ENCODE measurements around the gene BSPRY. TPM values are rescaled to one million over a fixed set of nuclear protein-coding genes. Genes with fewer than 3 reads are reported as not detected.
"Not testable (repeated sequence)": the region's sequence is repeated elsewhere in the genome, so short reads cannot be mapped to it uniquely, and the experiment has no call there.

BSPRY gene
- polyA plus RNA-seq, 1 donor: 0.52 TPM

DNA sequence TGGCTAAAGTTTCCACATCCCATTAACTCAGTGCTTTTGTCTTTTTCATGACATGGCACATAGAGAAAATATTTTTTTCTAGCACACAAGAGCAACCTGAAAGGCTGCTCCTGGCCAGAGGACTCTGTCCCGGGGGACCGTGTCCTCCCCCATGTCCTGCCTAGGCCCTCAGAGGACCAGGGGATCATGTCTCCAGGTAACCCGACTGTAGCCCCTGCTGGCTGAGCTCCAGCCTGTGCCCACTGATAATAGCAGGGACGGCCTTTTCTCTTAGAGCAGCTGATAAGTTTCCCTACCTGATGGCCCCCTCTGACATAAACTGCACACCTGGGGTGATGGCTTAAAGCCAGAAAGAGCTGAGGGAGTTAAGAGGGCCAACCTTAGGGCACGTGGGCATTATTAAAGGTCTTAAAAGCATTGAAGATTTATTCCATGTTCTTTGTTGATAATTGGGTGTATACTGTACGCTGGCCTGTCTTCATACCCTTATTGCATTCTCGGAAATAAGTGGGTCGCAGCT lies 21.5 kb downstream of the BSPRY start:
- no peak for DNase-seq

DNA sequence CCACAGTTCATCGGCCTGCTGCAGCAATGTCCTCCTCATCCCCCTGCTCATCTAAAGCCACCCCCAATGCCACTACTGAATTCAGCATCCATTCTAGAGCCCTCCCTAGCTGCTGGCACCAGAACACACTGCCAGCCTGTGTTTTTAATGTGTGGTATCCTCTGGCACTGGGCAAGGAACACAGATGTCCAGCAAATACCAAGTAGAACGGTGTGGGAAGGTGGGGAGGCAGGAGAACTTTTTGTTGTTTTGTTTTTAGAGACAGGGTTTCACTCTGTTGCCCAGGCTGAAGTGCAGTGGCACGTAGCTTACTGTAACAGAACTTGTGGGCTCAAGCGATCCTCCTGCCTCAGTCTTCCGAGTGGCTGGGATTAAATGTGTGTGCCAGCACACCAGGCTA lies 22.7 kb downstream of the BSPRY start:
- no peak for DNase-seq

DNA sequence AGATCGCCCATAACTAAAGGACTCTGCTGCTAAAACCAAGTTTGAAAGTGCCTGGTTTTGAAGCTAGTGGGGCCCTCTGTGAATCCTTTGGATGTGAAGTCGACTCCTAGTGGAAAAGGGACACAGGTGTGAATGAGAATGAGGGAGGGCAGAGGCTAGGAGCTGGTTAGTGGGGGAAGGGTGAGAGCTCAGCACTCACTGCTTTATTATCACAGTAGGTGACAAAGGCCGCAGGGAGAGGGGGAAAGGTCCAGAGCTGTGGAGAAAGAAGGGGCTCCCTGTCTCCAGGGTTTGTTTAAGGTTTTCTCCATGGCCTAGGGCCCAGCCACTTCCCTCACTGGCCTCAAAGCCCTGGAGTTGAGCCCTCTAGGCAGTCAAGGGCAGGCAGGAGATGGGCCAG lies 23.9 kb downstream of the BSPRY start:
- DNase-seq: no peak

DNA sequence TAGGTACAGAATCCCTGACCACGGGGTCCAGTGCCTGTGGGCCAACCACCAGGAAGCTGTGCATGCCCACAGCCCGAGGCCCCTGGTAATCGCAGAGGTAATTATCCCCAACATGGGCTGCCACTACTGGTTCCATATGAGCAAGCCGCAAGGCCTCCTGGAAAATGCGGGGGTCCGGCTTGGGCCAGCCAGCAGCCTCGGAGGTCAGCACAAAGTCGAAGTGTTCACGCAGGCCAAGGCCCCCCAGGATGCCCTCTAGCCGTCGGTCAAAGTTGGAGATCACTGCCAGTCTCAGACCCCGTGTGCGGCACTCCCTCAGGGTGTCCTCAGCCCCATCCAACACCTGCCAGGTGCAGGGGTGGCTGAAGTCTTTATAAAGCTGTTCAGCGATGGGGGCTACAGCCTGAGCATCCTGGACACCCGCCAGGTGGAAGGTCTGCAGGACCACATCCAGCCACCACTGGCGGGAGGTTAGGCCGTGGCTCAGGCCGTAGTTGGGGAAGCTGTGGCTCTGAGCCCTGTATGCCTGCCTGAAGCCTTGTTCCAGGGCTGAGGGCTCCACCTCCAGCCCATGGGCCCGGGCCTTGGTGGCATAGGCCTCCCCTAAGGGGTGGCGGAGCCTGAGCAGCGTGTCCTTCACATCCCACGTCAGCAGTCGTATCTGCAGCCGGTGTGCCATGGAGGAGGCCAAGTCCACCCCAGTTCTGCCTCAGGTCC lies 24.5 kb downstream of the BSPRY start:
- DNase-seq: no peak

DNA sequence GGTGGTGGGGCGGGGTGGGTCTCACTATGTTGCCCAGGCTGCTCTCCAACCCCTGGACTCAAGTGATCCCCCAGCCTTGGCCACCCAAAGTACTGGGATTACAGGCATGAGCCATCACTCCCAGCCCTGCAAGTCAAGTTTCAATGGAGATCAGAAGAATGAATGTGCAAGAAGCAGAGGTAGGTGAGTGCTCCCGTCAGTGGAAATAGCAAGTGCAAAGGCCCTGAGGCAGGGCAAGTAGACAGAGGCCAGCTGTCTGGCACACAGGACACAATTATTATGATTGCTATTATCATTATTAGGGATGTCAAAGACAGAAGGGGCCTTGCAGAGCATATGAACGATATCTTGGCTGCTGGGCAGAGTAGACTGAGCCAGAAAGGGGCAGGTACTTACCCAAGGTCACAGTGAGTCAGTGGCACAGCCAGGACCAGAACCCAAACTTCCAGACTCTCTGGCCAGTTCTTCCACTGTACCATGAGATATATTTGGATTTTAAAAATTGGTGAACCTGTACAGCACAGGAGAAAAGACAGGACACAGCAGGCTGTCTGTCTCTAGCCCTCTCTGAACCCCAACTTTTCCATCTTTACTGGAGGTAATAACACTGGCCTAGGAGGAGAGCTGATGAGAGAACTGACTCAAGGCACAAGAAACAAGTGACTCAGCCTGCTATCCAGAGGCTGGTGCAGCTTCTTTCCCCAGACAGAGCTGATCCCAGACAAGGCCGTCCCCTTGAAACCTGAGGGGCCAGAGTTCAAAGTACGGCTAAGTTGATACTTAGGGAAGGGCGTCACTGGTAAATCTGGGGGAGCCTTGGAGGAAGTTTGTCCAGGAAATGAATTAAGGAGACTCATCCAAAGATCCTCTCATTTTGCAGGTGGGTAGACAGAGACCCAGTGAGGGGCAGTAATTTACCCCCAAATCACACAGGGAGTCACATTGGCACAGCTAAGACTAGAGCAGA lies 26.0 kb downstream of the BSPRY start:
- DNase-seq: no peak

DNA sequence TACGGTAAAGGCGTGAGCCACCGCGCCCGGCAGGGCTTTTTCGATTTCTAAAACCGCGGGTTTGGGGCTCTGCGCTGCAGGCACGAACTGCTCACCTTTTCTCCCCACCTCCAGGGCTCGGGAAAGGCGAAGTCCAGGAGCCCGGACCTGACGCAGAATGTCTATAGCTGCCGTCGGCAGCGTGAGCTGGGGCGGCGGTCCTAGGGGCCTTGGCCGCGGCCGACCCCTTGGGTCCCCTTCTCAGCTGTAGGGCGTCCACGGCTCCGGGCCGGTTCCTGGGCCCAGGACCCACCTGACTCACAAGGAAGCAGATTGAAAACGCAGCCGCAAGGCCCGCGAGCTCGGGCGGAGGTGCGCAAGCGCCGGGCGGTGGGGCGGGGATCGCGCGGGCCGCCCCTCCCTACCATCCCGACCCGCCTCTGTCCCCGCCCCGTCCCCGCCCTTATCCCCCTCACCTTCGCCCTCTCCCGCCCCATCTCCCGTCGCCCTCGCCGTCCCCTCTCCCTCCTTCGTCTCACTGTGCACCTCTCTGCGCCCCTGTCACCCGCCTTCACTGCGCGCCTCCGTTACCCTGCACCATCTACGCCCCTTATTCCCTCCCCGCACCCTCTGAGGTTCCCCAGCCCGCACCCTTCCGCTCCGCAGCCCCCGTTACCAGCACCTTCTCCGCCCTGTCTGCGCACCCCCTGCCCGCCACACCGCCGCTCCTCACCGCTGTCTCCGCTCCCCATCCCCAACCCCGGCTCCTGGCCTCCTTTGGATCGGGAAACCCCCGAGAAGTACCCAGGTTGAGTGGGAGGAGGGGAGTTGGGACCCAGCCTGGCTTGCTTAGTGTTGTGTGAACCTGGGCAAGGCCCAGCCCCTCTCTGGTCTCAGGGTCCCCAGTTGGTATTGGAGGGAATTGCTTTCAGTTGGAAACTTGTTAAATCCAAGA lies 27.6 kb downstream of the BSPRY start, which contains the start of gene HDHD3:
HDHD3 (minus strand) TSS at position 353 of the 934 bp plus-strand sequence. CDS start 2,632 bp downstream, outside the sequence.
- DNase-seq: peak; percentile 76

DNA sequence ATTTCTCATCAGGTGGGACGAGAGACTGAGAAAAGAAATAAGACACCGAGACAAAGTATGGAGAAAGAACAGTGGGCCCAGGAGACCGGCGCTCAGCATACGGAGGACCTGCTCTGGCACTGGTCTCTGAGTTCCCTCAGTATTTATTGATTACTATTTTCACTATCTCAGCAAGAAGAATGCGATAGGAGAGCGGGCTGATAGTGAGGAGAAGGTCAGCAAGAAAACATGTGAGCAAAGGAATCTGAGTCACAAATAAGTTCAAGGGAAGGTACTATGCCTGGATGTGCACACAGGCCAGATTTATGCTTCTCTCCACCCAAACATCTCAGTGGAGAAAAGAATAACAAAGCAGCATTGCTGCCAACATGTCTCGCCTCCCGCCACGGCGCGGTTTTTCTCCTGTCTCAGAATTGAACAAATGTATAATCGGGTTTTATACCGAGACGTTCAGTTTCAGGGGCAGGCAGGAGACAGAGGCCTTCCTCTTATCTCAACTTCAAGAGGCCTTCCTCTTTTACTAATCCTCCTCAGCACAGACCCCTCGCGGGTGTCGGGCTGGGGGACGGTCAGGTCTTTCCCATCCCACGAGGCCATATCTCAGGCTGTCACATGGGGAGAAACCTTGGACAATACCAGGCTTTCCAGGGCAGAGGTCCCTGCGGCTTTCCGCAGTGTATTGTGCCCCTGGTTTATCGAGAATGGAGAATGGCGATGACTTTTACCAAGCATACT lies 29.9 kb downstream of the BSPRY start:
- not testable (repeated sequence) for DNase-seq

DNA sequence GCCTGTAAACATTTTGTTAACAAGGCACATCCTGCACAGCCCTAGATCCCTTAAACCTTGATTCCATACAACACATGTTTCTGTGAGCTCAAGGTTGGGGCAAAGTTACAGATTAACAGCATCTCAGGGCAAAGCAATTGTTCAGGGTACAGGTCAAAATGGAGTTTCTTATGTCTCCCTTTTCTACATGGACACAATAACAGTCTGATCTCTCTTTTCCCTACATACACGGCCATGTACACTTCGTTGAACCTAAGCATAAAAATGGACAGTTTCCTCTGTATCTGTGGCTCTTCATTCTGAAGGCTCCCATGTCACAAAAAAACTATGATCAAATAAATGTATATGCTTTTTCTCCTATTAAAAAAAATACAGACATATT lies 30.5 kb downstream of the BSPRY start:
- not testable (repeated sequence) for DNase-seq

DNA sequence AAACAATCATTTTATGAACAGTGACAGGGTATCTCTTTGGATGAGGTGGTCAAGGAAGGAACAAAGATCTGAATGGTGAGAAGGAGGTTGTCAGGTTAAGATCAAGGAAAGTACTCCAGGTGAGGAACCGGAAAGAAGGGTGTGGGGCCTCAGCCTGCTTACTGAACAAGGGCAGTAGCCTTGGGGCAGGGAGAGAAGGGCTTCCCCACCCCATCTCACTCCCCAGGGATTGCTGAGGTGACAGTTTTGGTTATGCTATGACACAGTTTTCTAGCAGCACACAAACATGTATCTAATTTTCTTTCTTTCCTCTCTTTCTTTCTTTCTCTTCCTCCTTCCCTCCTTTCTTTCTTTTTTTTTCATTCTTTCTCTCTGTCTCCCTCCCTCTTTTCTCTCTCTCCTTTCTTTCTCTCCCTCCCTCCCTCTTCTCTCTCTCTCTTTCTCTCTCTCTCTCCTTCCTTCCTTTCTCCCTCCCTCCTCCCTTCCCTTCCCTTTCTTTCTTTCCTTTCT lies 31.6 kb downstream of the BSPRY start:
- no peak for DNase-seq

DNA sequence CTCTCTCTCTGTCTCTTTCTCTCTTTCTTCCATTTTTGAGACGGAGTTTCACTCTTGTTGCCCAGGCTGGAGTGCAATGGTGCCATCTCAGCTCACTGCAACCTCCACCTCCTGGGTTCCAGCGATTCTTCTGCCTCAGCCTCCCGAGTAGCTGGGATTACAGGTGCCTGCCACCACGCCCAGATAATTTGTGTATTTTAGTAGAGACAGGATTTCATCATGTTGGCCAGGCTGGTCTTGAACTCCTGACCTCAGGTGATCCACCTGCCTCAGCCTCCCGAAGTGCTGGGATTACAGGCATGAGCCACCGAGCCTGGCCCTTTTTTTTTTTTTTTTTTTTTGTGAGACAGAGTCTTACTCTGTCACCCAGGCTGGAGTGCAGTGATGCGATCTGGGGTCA lies 32.1 kb downstream of the BSPRY start:
- DNase-seq: not testable (repeated sequence)

DNA sequence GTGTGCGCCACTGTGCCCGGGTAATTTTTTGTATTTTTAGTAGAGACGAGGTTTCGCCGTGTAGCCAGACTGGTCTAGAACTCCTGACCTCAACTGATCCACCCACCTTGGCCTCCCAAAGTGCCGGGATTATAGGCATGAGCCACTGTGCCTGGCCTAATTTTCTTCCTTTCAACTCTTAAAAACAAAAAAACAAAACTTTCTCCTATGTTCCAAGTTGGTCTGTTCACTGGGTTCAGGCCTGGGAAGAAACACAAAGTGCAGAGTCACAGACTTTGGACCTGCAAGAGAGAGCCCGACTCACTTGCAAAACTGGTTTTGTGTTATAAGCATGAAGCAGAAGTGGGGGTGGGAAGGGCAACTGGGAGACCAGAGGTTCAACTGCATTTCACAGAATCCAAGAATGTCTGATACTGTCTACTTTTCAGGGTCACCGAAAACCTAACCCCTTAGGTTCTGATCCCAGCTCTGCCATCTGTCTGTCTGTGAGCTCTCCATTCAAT lies 32.6 kb downstream of the BSPRY start:
- DNase-seq: no peak

DNA sequence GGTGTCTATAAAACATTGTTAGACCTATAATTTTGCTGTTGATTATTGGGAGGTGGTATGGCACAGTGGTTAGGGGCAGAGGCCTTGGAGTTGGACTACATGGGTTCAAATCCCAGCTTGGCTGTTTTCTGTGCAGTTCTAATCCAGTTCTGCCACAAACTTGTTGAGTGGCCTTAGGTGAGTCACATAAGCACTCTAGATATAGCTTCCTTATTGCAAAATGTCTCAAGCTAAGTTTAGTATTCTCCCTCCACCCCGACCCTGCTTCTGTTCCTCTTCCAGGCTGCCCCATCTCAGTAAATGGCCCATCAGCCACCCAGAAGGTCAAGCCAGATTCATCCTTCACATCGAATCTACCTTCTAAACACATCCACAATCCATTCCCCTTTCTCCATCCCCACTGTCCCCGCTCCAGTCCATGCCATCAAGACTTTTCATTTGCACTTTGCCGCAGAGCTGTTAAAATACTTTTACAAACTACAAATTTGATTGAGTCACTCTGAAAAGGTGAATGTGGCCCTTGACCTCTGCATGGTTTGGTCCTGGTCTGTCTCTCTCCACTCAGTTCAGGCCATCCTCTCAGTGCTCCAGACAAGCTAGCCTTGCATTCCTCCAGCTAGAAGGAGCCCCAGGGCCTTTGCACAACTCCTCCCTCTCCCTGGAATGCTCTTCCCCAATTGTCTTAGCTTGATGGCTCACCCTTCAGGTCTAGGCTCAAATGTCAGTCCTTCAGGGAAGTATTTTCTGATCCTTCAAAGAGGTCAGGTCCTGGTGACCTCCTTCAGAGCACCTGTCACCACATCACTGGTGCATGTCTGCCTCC lies 37.4 kb downstream of the BSPRY start:
- DNase-seq: no peak

DNA sequence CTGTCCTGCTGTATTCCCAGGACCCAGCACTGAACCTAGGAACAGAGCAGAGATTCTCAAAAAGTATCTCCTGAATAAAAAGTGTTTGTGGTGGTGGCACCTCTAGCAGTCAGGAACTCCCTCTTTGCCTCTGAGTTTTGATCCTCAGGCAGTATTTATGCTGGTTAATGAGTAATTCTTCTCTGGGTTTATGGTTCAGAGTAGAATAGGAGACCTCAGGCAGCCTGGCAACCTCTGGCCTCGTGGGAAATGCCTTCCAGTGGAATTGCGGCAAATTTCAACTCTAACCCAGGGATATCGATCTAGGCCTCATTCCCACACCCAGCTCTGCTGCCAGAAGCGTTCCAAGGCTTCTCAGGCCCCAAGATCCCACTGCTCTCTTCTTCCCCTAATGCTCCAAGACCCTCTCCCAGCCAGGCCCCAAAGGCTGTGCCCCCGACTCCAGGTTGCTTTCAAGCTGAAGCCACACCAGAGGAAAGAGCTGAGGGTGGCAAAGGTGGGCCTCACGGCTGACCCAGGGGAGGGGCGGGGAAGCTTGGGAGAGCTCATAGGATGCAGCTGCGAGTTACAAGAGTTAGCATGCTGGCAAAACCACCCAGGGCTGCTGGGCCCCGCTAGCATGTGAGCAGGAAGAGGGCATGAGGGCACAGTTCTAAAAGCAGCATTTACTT lies 38.4 kb downstream of the BSPRY start:
- DNase-seq: no peak

DNA sequence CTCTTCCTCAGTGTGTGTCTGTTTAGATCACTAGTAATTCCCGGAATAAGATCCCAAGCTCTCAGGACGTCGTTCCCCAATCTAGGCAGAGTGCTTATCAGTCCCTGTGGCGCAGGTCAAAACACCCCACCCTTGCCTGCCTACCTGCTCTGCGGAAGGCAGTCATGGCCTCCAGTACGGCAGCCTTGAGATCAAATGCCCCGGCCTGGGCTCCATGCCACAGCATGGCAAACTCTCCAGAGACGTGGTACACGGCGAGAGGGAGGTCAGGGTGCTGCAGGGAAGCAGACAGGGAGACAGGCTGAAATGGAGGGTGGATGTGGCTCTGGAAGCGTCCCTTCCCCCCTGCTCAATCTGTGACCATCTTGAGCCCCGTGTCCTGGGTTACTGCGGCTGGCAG lies 39.5 kb downstream of the BSPRY start:
- no peak for DNase-seq

DNA sequence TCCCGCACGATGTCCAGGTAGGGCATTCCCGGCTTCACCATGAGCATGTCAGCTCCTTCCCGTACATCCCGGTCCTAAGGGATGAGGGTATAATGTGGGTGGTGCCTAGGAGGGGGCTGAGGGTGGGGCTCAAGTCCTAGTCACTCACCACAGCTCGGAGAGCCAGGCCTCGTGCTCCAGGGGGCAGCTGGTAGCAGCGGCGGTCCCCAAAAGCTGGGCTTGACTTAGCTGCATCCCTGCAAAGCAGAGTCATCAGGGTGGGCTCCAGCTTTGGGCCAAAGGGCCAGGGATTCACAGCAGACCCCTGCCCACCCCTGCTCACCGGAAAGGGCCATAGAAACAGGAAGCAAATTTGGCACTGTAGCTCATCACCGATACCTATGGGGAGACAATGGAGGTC lies 40.1 kb downstream of the BSPRY start:
- no peak for DNase-seq

DNA sequence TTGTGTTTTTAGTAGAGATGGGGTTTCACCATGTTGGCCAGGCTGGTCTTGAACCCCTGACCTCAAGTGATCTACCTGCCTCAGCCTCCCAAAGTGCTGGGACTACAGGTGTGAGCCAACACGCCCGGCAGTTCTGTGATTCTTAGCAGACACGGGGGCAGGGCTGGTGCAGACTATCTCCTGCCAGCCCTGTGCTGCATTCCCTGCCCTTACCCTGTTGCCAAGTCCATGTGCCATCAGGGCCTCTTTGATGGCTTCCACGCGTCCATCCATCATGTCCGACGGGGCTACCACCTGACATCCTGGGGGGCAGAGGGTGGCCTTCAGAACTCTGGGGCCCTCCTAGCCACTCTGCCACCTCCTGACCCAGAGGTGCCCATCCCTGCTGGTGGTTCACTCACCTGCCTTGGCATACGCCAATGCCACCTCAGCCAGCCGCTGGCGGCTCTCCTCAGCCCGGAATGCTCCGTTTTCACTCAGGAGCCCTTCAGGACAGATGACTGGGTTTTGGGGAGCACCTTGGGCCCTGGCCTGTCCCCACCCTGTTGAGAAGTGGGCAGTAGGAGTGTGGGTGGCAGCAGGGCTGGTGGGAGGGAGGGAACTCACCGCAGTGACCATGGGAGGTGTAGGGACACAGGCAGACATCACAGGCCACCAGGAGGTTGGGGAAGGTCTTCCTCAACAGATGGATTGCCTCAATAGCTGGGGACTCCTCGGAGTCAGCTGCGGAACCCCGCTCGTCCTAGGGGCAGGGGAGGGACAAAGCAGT lies 41.0 kb downstream of the BSPRY start:
- no peak for DNase-seq

DNA sequence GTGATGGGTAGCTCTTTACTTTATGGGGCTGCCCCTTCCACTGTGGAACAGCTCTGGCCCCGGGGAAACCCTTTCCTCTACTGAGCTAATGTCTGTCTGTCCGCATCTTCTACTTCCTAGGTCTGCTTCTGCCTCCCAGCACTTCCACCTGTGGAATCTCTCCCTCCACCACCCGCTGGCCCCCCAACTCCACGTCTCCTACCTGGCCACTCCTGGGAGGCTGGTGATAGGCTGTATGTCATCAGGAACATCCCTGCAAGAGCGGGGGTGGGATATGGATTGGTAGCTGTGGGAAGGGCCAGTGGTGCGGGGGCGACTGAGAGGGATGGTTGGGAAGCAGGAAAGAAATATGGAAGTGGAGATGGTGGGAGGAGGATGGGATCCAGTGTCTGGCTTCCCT lies 42.6 kb downstream of the BSPRY start:
- no peak for DNase-seq

DNA sequence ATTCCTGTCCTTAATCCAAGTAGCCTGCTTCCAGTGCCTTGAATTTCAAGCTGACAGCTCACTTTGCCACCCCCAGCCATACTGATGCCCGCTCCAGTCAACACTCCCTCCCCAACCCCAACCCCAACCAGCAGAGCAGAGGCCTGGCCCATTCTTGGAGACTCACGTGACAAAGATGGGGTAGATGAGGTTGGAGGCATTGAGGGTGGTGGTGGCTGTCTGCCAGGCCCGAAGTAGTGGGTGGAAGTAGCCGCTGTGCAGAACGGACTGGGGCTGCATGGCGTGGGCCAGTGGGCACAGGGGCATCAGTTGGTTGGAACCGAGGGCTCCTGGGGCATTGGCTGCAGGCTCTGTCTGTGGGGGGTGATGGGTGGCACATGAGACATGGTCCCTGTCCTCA lies 43.9 kb downstream of the BSPRY start:
- no peak for DNase-seq

All from hindlimb muscle (tissue), 1 donor.